Measurements from ENCODE around the gene LRCH1. TPM values are rescaled to one million over a fixed set of nuclear protein-coding genes. Genes with fewer than 3 reads are reported as not detected.

LRCH1 gene
- total RNA-seq, 2 experiments from 2014 or later = 16.9 to 17.9 TPM

GRCh38 chr13:46613409-46614049, 60.6 kb downstream of the LRCH1 start:
- H3K4me1 Mint-ChIP-seq (ENCODE audit: low read depth) = peaks cover 29% of the 10 kb centered on the region
- ChIA-PET POLR2A (no interaction called here), CTCF (interaction anchor here (1.0 kb wide), 1 partner anchor 10 kb away, joined by 4 read pairs; no protein-coding TSS in a partner anchor)
- DNase-seq = no peak
- no peaks in the 10 kb centered on the region for H3K27me3 Mint-ChIP-seq
- H3K27ac Mint-ChIP-seq = no peak overlapping the region
- no peak overlapping the region for H3K4me3 Mint-ChIP-seq
- H3K36me3 Mint-ChIP-seq = no peaks in the 10 kb centered on the region
- no peaks in the 10 kb centered on the region for H3K9me3 Mint-ChIP-seq
- intact Hi-C loops (cut with micrococcal nuclease) = no loop called here

DNA sequence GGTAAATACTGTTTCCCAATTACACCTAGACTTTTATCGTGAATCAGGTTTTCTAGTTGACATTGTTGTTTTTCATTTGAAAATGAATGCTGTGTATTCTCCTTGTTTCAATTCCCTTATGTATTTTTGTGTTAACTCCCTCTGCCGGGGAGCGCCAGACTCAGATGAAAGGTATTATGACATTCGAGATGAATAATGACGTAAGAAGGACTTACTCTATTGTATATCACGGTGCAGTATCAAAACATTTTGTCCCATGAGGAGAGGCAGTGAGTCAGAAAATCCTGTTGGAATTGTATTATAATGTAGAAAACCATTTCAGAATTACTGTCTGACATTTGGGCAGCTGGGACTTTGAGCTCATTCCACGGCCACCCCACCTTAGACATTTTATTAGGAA, 61.6 kb downstream of the LRCH1 start:
- Mint-ChIP-seq H3K27me3 (no peaks in the 10 kb centered on the region), H3K36me3 (no peaks in the 10 kb centered on the region), H3K4me3 (no peak overlapping the region), H3K27ac (no peak overlapping the region), H3K9me3 (no peaks in the 10 kb centered on the region), H3K4me1 (ENCODE audit: low read depth) (peaks cover 33% of the 10 kb centered on the region)
- CTCF ChIA-PET = interaction anchor here (2.1 kb wide), 1 partner anchor 63 kb away, joined by 5 read pairs; no protein-coding TSS in a partner anchor
- POLR2A ChIA-PET = no interaction called here
- DNase-seq = no peak
- intact Hi-C loops (cut with micrococcal nuclease) = no loop called here

DNA sequence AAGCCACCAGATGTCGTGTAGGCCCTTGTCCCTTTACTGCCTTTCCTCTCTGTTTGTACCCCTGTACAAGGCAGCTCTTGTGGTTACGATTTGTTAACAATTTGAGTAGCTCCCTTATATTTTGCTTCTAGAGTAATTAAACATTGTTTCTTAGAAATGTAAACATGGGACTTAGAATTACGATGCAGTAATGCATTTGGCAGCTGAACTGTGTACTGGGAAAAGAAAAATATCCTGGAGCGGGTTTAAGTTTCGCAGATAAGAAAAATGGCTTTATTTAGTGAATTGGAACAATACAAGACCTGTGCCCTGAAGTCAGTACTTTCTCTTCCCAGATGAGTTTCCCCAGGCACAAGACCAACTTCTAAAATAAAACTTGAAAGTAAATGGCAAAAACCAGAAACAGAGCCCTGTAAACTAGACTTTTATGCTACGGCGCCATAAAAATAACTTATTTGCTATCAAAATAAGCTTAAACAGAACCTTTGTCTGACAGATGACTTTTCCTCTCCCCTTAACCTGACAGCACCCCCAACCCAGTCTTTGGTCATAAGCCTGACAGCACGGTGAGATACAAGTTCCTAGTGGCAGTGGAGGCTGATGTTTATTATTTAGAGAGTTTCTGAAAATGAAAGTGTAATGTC, 63.0 kb downstream of the LRCH1 start:
- H3K4me1 Mint-ChIP-seq (ENCODE audit: low read depth) = peaks cover 38% of the 10 kb centered on the region
- H3K27me3 Mint-ChIP-seq = no peaks in the 10 kb centered on the region
- H3K27ac Mint-ChIP-seq = no peak overlapping the region
- ChIA-PET POLR2A (no interaction called here), CTCF (interaction anchor here (2.1 kb wide), 1 partner anchor 64 kb away, joined by 5 read pairs; no protein-coding TSS in a partner anchor)
- no peak overlapping the region for H3K4me3 Mint-ChIP-seq
- intact Hi-C loops (cut with micrococcal nuclease) = no loop called here
- H3K9me3 Mint-ChIP-seq = no peaks in the 10 kb centered on the region
- H3K36me3 Mint-ChIP-seq = no peaks in the 10 kb centered on the region
- DNase-seq = no peak

DNA sequence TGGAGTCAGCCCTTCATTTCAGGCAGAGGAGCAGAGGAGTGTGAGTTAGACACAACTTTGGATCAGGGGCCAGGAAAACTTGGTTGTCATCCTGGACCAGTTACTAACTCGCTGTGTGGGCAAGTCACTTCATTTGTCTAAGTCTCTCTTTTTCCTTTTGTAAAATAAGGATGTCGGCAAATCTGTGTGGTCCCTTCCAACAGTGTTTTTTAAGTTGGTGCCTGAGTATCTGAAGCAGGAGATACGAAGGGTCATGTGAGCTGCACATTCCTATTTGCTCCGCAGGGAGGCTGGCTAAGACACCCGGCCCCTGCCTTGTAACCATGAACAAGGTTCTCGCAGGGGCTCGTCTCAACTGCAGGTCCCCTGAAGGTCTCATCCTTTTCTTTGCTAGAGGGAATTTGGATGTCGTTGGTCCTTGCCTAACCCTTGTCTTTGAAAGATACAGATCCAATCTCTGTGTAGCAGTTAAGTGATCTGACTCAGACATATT, 64.3 kb downstream of the LRCH1 start:
- no peak for DNase-seq
- H3K4me1 Mint-ChIP-seq (ENCODE audit: low read depth) = peaks cover 41% of the 10 kb centered on the region
- ChIA-PET CTCF (no interaction called here), POLR2A (no interaction called here)
- no peak overlapping the region for H3K27ac Mint-ChIP-seq
- H3K9me3 Mint-ChIP-seq = no peaks in the 10 kb centered on the region
- H3K36me3 Mint-ChIP-seq = no peaks in the 10 kb centered on the region
- H3K4me3 Mint-ChIP-seq = no peak overlapping the region
- intact Hi-C loops (cut with micrococcal nuclease) = no loop called here
- H3K27me3 Mint-ChIP-seq = no peaks in the 10 kb centered on the region

DNA sequence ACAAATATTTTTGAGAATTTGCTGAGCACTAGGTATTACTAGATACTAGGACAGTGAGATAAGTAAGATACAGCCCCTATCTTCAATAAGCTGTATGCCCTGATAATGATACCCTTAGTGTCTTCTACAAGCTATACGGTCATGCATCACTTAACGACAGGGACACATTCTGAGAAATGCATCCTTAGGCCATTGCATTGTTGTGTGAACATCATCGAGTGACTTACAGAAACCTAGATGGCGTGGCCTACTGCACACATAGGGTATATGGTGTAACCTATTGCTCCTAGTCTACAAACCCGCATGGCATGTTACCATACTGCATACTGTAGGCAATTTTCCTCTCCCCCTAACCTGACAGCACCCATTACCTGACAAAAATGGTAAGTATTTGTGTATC, 64.9 kb downstream of the LRCH1 start:
- no peak for DNase-seq
- intact Hi-C loops (cut with micrococcal nuclease) = no loop called here
- Mint-ChIP-seq H3K4me1 (ENCODE audit: low read depth) (peaks cover 43% of the 10 kb centered on the region), H3K4me3 (no peak overlapping the region), H3K36me3 (no peaks in the 10 kb centered on the region), H3K27ac (no peak overlapping the region), H3K27me3 (no peaks in the 10 kb centered on the region), H3K9me3 (no peaks in the 10 kb centered on the region)
- POLR2A ChIA-PET = no interaction called here
- CTCF ChIA-PET = no interaction called here

- H3K27ac Mint-ChIP-seq = no peak overlapping the region
- no peaks in the 10 kb centered on the region for H3K9me3 Mint-ChIP-seq
- intact Hi-C loops (cut with micrococcal nuclease) = no loop called here
- no peak for DNase-seq
- H3K36me3 Mint-ChIP-seq = no peaks in the 10 kb centered on the region
- POLR2A ChIA-PET = no interaction called here
- no peaks in the 10 kb centered on the region for H3K27me3 Mint-ChIP-seq
- H3K4me3 Mint-ChIP-seq = no peak overlapping the region
- CTCF ChIA-PET = no interaction called here
- peaks cover 46% of the 10 kb centered on the region for H3K4me1 Mint-ChIP-seq (ENCODE audit: low read depth)
These were observed 65.8 kb downstream of the LRCH1 start for GRCh38 chr13:46618694-46619254.

DNA sequence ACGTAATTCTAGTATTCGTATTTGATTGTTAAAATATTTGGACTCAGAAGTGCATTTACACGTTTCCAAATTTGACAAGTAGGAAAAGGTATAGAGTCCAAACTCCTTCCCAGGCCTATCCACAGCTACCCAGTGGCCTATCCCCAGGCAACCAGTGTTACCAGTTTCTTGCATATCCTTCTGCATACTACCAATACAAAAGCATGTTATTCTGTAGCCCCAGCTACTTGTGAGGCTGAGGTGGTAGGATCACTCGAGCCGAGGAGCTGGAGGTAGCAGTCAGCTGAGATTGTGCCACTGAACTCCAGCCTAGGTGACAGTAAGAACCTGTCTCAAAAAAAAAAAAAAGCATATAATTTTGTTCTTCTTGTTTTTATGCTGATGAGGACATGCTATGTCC, 67.1 kb downstream of the LRCH1 start:
- H3K9me3 Mint-ChIP-seq = no peaks in the 10 kb centered on the region
- CTCF ChIA-PET = no interaction called here

DNA sequence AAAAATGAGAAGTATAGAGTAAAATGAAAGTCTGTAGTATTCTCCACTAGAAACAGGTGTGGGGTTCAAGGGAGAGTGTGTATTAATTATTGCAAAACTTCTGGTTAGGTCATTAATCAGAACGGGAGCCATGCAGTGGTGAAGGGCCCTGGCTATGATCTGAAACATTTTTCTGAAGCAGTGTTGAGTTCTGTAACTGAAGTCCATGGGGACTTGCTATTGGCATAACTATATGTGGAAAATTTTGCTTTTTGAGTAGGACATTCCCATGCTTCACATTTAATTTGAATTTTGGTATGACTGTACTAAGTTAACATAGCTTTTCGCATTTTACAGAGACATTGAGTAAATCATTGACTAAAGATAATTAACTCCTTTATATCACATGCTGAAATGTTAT, 67.5 kb downstream of the LRCH1 start:
- CTCF ChIA-PET = no interaction called here

More for the DNA sequence above, 67.1 kb downstream of the LRCH1 start:
- no peaks in the 10 kb centered on the region for H3K36me3 Mint-ChIP-seq
- H3K27ac Mint-ChIP-seq = no peak overlapping the region
- POLR2A ChIA-PET = no interaction called here
- intact Hi-C loops (cut with micrococcal nuclease) = no loop called here
- DNase-seq = no peak
- no peaks in the 10 kb centered on the region for H3K27me3 Mint-ChIP-seq
- no peak overlapping the region for H3K4me3 Mint-ChIP-seq
- H3K4me1 Mint-ChIP-seq (ENCODE audit: low read depth) = peaks cover 53% of the 10 kb centered on the region

GRCh38 chr13:46621133-46621532, 68.2 kb downstream of the LRCH1 start:
- Mint-ChIP-seq H3K27ac (no peak overlapping the region), H3K4me3 (no peak overlapping the region), H3K4me1 (ENCODE audit: low read depth) (peaks cover 58% of the 10 kb centered on the region), H3K9me3 (no peaks in the 10 kb centered on the region), H3K27me3 (no peaks in the 10 kb centered on the region), H3K36me3 (no peaks in the 10 kb centered on the region)
- ChIA-PET POLR2A (no interaction called here), CTCF (no interaction called here)
- DNase-seq = no peak
- intact Hi-C loops (cut with micrococcal nuclease) = no loop called here

More for the DNA sequence above, 67.5 kb downstream of the LRCH1 start:
- H3K36me3 Mint-ChIP-seq = no peaks in the 10 kb centered on the region
- POLR2A ChIA-PET = no interaction called here
- no peaks in the 10 kb centered on the region for H3K9me3 Mint-ChIP-seq
- H3K27me3 Mint-ChIP-seq = no peaks in the 10 kb centered on the region
- intact Hi-C loops (cut with micrococcal nuclease) = no loop called here
- peaks cover 57% of the 10 kb centered on the region for H3K4me1 Mint-ChIP-seq (ENCODE audit: low read depth)
- no peak overlapping the region for H3K4me3 Mint-ChIP-seq
- H3K27ac Mint-ChIP-seq = no peak overlapping the region
- no peak for DNase-seq

DNA sequence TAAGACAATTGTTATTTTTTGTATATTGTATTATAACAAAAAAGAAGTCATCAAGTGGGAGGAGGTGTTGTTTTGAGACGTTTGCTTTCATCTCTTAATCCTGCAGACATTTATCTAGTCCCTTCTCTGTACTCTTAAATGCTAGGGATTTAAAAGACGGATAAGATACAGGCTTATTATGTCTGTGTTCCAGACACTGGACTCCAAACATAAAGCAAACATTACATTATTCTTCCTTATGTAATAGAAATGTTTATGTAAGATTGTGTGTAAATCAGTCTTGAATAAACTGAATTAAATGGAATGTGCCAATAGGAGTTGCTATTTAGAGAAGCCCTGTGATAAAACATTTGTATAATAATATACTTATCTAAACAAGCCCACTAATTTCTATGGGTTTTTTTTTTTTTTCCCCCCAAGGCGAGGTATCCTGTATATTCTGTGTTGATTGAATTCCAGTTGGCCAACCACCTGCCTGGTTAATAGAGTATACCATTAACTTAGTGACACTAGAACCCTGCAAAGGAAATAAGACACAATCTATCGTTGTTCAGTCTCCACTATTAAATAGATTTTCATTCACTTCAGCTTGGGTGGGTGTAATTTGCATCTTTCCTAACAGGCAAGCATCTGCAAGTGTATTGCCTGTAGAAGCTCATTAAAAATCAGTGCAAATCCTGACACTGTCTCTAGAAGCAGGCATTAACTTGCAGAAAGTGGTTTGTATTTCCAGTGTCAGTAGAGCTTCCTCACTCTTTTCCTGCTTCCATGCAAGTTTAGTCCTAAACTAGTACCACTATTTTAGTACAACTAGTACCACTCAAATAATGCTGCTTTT, 69.0 kb downstream of the LRCH1 start:
- H3K27ac Mint-ChIP-seq = no peak overlapping the region
- CTCF ChIA-PET = interaction anchor here (1.6 kb wide), 1 partner anchor 70 kb away, joined by 6 read pairs; no protein-coding TSS in a partner anchor
- no peak overlapping the region for H3K4me3 Mint-ChIP-seq
- H3K36me3 Mint-ChIP-seq = no peaks in the 10 kb centered on the region
- H3K27me3 Mint-ChIP-seq = no peaks in the 10 kb centered on the region
- H3K9me3 Mint-ChIP-seq = no peaks in the 10 kb centered on the region
- POLR2A ChIA-PET = no interaction called here
- peaks cover 59% of the 10 kb centered on the region for H3K4me1 Mint-ChIP-seq (ENCODE audit: low read depth)
- intact Hi-C loops (cut with micrococcal nuclease) = no loop called here
- no peak for DNase-seq

- ChIA-PET POLR2A (no interaction called here), CTCF (interaction anchor here (1.6 kb wide), 1 partner anchor 71 kb away, joined by 6 read pairs; no protein-coding TSS in a partner anchor)
- DNase-seq = no peak
- H3K27ac Mint-ChIP-seq = no peak overlapping the region
- peaks cover 57% of the 10 kb centered on the region for H3K4me1 Mint-ChIP-seq (ENCODE audit: low read depth)
- intact Hi-C loops (cut with micrococcal nuclease) = no loop called here
- no peaks in the 10 kb centered on the region for H3K9me3 Mint-ChIP-seq
- no peaks in the 10 kb centered on the region for H3K36me3 Mint-ChIP-seq
- no peaks in the 10 kb centered on the region for H3K27me3 Mint-ChIP-seq
- no peak overlapping the region for H3K4me3 Mint-ChIP-seq
These were observed 69.8 kb downstream of the LRCH1 start for GRCh38 chr13:46622630-46623256.

- intact Hi-C loops (cut with micrococcal nuclease) = no loop called here
- peaks cover 58% of the 10 kb centered on the region for H3K4me1 Mint-ChIP-seq (ENCODE audit: low read depth)
- H3K9me3 Mint-ChIP-seq = no peaks in the 10 kb centered on the region
- no peak overlapping the region for H3K27ac Mint-ChIP-seq
- no peaks in the 10 kb centered on the region for H3K36me3 Mint-ChIP-seq
- DNase-seq = no peak
- ChIA-PET CTCF (interaction anchor here (1.2 kb wide), 1 partner anchor 73 kb away, joined by 4 read pairs; no protein-coding TSS in a partner anchor), POLR2A (no interaction called here)
- H3K27me3 Mint-ChIP-seq = no peaks in the 10 kb centered on the region
- H3K4me3 Mint-ChIP-seq = no peak overlapping the region
These were observed 71.4 kb downstream of the LRCH1 start for GRCh38 chr13:46624353-46624752.
